HEK293T (cell line): ENCODE results near the gene LCE7A.

Source experiments
- ARNT ChIP-seq: fragments of 450-650 bp; IDR thresholded peaks from 2 replicates; pipeline ENCODE4 v1.6.1; 2017; ENCODE audit warnings: mild to moderate bottlenecking
- BHLHE40 ChIP-seq: fragments of 450-650 bp; IDR thresholded peaks from 2 replicates; pipeline ENCODE4 v1.6.1; 2016; ENCODE audit warnings: mild to moderate bottlenecking, moderate library complexity, borderline replicate concordance
- ELF4 ChIP-seq: fragments of 450-650 bp; IDR thresholded peaks from 2 replicates; pipeline ENCODE4 v1.6.1; 2017; ENCODE audit warnings: antibody characterized with exemption
- FOXA1 ChIP-seq: fragments of 450-650 bp; IDR thresholded peaks from 2 replicates; pipeline ENCODE4 v1.6.1; 2016; ENCODE audit warnings: mild to moderate bottlenecking
- FOXK2 ChIP-seq: fragments of 450-650 bp; IDR thresholded peaks from 2 replicates; pipeline ENCODE4 v1.6.1; 2016; ENCODE audit warnings: mild to moderate bottlenecking
- FOXM1 ChIP-seq: fragments of 450-650 bp; IDR thresholded peaks from 2 replicates; pipeline ENCODE4 v1.6.1; 2017; ENCODE audit warnings: mild to moderate bottlenecking, borderline replicate concordance
- HDGF ChIP-seq: fragments of 450-650 bp; IDR thresholded peaks from 2 replicates; pipeline ENCODE4 v1.6.1; 2017; ENCODE audit warnings: antibody characterized with exemption, borderline replicate concordance
- L3MBTL2 ChIP-seq: fragments of 450-650 bp; conservative IDR thresholded peaks from 2 replicates; pipeline ENCODE4 v1.6.1; 2016; ENCODE audit warnings: mild to moderate bottlenecking
- PKNOX1 ChIP-seq: fragments of 450-650 bp; IDR thresholded peaks from 2 replicates; pipeline ENCODE4 v1.6.1; 2016
- SP1 ChIP-seq: fragments of 450-650 bp; IDR thresholded peaks from 2 replicates; pipeline ENCODE4 v1.6.1; 2017
- TARDBP ChIP-seq: fragments of 450-650 bp; IDR thresholded peaks from 2 replicates; pipeline ENCODE4 v1.6.1; 2016
- ZNF384 ChIP-seq: fragments of 450-650 bp; IDR thresholded peaks from 2 replicates; pipeline ENCODE4 v1.6.1; 2016

- TF ChIP-seq FOXA1 = no peak
- no peak for TF ChIP-seq TARDBP
- no peak for TF ChIP-seq SP1
- TF ChIP-seq PKNOX1 = no peak
- TF ChIP-seq FOXK2 = no peak
- no peak for TF ChIP-seq ARNT
- TF ChIP-seq BHLHE40 = no peak
- no peak for TF ChIP-seq FOXM1
- TF ChIP-seq L3MBTL2 = no peak
- TF ChIP-seq HDGF = no peak
- TF ChIP-seq ELF4 = no peak
- no peak for TF ChIP-seq ZNF384
Observed at GRCh38 chr1:152884085-152884484, 24.3 kb downstream of the LCE7A start.
